K562 (cell line): ENCODE measurements around the gene EPC2. TPM values are rescaled to one million over a fixed set of nuclear protein-coding genes. Genes with fewer than 3 reads are reported as not detected.

Experiments used
- ADNP ChIP-seq: fragments of 200-800 bp; sonication (Bioruptor generic); IDR thresholded peaks from 2 replicates; pipeline ENCODE4 v1.6.1; 2016; ENCODE audit warnings: missing genetic modification characterization, missing compliant biosample characterization
- FOXK2 ChIP-seq, 2 experiments: fragments of 450-650 bp; IDR thresholded peaks in 1 of 2; conservative IDR thresholded peaks in 1 of 2; 2 replicates each; pipeline ENCODE4 v1.6.1; 2016; ENCODE audit warnings: low read depth in 2 of 2, mild to moderate bottlenecking in 1 of 2
- HSF4 ChIP-seq: fragments of 250-450 bp; sonication (Bioruptor Pico); IDR thresholded peaks from 2 replicates; pipeline ENCODE4 v2.1.2; 2022; ENCODE audit warnings: mild to moderate bottlenecking, moderate library complexity, borderline replicate concordance
- NFE2 ChIP-seq: IDR thresholded peaks from 2 replicates; pipeline ENCODE4 v1.6.1; 2014; ENCODE audit warnings: antibody characterized with exemption, low read depth
- SRSF9 ChIP-seq: fragments of 200-400 bp; formaldehyde crosslinking; IDR thresholded peaks from 2 replicates; pipeline ENCODE4 v1.6.1; 2017; ENCODE audit warnings: low read depth, low read length, borderline replicate concordance
- STAG1 ChIP-seq: sonication (generic); formaldehyde crosslinking; IDR thresholded peaks from 2 replicates; pipeline ENCODE4 v1.5.0; 2020; ENCODE audit warnings: missing genetic modification reagents, borderline replicate concordance
- STAT5B ChIP-seq: fragments of 250-450 bp; sonication (Bioruptor Pico); IDR thresholded peaks from 2 replicates; pipeline ENCODE4 v1.8.0; 2021; ENCODE audit warnings: mild to moderate bottlenecking, inconsistent platforms
- ZNF431 ChIP-seq: sonication (generic); formaldehyde crosslinking; IDR thresholded peaks from 2 replicates; pipeline ENCODE4 v1.8.0; 2022; ENCODE audit warnings: mild to moderate bottlenecking, missing genetic modification reagents
- polyA plus RNA-seq, 8 experiments: library from polyadenylated mRNA; depleted of rRNA in 4 of 8; stranded (reverse) in 5 of 8; unstranded in 3 of 8; fragments of >200 nt; fragmentation: Nextera tagmentation in 2 of 8; fragmentation: Illumina TruSeq in 1 of 8; extraction: Ambion mirVana in 2 of 8; extraction: Trizol in 1 of 8; gene quantifications; 2 replicates each; pipeline versions ENCODE4 v1.2.1 to v1.2.3, GENCODE V29; 2011 to 2014; ENCODE audit warnings: inconsistent platforms in 1 of 8, missing spikeins in 1 of 8
- total RNA-seq, 7 experiments: library from RNA; depleted of rRNA in 6 of 7; stranded (reverse); fragments of >200 nt in 6 of 7; fragmentation: Illumina TruSeq in 2 of 7; extraction: Trizol in 2 of 7; gene quantifications; 2 replicates each; pipeline versions ENCODE4 v1.2.1 to v1.2.3, GENCODE V29; 2011 to 2021; ENCODE audit warnings: low replicate concordance in 1 of 7
- TF ChIP-seq, protein P1 (sequence below): fragments of 150-350 bp; IDR thresholded peaks from 2 replicates; pipeline ENCODE4 v1.6.1; 2014; ENCODE audit warnings: low read depth, mild to moderate bottlenecking, low read length, borderline replicate concordance

Gene EPC2
- total and polyA plus RNA-seq, 9 of the 15 experiments (the other 6 are each of a cell fraction or from before 2014, with no cell fraction given), result 7.0 to 35.8 (median 29.1) TPM

GRCh38 chr2:148653437-148653836, 8.9 kb downstream of the EPC2 start (continued):
- TF ChIP-seq FOXK2 (conservative IDR thresholded peaks at IDR 0.05 in 1 of 2, IDR thresholded peaks at IDR 0.05 in 1 of 2; ENCODE audit: low read depth in 2 of 2) (peak; percentile 52 to 69; a peak in 3 of 4 replicates), SRSF9 (no peak), ADNP (no peak), ZNF431 (CRISPR knock-in tag) (no peak), NFE2 (no peak), STAT5B (CRISPR knock-in tag) (no peak), STAG1 (CRISPR knock-in tag) (no peak), HSF4 (CRISPR knock-in tag) (no peak)
- TF ChIP-seq, protein P1, sequence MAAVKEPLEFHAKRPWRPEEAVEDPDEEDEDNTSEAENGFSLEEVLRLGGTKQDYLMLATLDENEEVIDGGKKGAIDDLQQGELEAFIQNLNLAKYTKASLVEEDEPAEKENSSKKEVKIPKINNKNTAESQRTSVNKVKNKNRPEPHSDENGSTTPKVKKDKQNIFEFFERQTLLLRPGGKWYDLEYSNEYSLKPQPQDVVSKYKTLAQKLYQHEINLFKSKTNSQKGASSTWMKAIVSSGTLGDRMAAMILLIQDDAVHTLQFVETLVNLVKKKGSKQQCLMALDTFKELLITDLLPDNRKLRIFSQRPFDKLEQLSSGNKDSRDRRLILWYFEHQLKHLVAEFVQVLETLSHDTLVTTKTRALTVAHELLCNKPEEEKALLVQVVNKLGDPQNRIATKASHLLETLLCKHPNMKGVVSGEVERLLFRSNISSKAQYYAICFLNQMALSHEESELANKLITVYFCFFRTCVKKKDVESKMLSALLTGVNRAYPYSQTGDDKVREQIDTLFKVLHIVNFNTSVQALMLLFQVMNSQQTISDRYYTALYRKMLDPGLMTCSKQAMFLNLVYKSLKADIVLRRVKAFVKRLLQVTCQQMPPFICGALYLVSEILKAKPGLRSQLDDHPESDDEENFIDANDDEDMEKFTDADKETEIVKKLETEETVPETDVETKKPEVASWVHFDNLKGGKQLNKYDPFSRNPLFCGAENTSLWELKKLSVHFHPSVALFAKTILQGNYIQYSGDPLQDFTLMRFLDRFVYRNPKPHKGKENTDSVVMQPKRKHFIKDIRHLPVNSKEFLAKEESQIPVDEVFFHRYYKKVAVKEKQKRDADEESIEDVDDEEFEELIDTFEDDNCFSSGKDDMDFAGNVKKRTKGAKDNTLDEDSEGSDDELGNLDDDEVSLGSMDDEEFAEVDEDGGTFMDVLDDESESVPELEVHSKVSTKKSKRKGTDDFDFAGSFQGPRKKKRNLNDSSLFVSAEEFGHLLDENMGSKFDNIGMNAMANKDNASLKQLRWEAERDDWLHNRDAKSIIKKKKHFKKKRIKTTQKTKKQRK, result no peak
- TF ChIP-seq, all 486 proteins: peak for 12
